Ramos (cell line): ENCODE data around the gene TTLL5.

Source experiments
- in situ Hi-C: fragments of 300-500 bp; cut with MboI; formaldehyde crosslinking; loops from one replicate; pipeline ENCODE4 v1.14.3; 2022; ENCODE audit warnings: low sequenced_read_pairs; ENCODE audit not compliant: unreplicated experiment

The TTLL5 gene

DNA sequence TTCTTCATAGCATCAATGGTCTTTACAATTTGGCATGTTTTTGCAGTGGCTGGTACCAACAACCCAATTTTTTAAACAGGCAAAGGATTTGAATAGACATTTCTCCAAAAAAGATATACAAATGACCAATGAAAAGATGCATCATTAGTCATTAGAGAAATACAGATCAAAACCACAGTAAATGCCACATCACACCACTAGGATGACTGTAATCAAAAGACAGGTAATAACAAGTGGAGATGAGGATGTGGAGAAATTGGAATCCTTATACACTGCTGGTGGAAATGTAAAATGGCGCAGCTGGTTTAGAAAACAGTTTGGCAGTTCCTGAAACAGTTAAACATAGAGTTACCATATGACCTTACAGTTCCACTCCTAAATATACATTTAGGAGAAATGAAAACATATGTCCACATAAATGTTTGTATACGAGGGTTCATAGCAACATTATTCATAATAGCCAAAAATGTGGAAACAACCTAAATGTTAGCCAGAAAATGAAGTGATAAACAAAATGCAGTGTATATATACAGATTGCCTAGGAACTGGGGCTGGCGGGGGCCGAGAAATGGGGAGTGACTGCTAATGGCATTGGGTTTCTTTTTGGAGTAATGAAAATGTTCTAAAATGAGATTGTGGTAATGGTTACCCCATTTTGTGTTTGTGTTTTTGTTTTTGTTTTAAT is 265.5 kb downstream of the TTLL5 start:
- in situ Hi-C loops, result no loop called here

DNA sequence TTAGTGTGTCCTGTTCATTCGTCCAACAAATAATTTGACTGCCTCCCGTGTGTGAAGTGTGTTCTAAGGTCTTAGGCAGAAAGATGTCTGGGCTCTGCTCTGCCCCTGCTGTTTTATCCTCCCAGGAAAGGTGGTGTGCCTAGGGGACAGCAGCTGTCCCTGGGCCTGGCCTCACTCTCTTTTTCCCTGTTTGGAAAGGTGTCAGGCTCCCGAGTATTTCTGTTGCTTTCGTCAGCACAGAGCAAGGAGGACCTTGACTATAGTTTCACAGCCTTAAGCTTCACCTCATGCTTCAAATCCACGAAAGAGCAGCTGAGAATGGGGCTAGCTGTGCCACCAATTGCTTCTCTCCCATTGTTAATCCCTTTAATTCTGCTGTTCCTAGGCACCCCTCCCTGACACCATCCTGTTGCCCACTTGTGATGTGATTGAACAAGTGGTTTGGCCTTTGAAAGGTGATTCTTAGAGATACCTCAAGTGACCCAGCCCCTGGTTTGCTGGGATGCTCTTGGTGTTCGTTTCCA is 266.6 kb downstream of the TTLL5 start:
- in situ Hi-C loops, result no loop called here

DNA sequence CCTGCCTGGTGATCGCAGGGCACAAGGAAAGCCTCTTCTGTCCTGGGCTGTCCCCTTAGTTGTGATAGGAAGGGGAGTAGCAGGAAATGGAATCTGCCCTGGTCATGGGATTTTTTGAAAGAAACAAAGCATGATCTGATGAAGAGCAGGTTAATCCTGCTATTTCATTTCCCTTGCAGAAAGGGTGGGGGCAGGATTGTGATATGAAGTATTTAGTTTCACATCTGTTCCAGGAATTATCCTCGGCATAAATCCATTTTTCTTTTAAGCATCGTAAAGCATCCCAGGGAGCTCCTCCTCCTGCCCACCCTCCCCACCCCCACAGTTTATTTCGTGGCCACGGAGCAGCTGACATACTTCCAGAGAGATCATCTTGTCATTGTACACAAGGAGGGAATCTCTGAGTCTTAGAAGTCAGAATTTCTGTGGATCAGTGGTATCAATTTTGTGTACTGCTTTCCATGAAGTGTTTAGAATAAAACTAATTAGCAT is 267.7 kb downstream of the TTLL5 start:
- in situ Hi-C loops, result no loop called here

DNA sequence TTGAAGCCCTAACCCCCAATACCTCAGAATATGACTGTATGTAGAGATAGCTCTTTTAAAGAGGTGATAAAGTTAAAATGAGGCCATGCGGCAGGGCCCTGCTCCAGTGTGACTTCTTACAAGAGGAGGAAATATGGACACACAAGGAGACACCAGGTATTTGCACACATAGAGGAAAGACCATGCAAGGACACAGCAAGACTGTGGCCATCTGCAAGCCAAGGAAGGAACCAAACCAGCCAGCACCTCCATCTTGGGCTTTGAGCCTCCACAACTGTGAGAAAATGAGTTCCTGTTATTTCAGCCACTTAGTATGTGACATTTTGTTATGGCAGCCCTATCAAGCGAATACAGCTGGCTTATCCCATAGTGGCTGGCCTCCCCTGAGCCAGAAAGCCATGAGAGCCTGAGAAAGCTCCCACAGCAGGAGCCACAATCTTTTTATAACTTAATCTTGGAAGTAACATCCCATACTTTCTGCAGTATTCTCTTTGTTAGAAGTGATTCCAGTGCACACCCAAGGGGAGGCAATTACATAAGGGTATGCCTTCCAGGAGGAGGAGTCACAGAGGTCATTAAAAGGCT is 272.8 kb downstream of the TTLL5 start:
- in situ Hi-C loops, result no loop called here

DNA sequence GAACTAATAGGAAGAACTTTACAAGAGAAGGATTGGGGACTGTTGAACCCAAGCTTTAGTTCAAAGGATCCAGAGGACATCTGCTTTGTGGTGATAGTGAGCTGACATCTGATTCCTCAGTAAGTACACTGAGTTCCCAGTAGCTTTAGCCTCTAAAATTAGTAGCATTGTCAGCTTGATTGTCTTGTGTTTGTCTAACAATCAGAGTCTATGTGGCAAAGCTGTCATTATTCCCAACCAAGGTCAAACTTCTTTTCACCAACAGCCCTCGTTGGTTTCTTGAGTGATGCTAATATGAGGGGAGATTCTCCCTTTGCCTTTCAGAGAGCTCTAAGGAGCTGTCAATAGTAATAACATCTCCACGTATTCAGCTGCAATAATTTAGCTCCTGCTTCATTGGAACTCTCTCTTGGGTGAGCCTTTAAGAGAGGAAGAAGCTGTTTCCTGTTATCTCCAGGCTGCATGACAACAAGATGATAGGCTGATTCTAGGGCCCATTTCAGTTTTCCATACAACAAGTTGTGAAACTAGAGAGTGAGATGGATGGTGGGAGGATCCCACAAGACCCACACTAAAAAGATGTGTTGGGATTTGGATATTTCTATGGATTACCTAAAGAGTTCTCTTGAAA is 274.1 kb downstream of the TTLL5 start:
- in situ Hi-C loops, result no loop called here

DNA sequence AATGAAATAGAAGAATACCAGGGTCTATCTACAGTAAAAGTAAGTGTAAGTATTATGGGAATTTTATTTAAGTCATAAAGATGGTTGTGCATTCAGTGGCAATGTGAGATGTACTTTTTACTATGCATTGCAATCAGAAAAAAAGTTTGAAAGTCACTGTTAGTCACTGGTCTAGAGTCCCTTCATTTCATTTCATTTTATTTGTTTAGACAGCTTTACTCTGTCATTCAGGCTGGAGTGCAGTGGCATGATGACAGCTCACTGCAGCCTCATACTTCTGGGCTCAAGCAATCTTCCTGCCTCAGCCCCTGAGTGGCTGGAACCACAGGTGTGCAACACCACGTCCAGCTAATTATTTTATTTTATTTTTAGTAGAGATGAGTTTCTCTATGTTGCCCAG is 278.2 kb downstream of the TTLL5 start:
- in situ Hi-C loops, result no loop called here

DNA sequence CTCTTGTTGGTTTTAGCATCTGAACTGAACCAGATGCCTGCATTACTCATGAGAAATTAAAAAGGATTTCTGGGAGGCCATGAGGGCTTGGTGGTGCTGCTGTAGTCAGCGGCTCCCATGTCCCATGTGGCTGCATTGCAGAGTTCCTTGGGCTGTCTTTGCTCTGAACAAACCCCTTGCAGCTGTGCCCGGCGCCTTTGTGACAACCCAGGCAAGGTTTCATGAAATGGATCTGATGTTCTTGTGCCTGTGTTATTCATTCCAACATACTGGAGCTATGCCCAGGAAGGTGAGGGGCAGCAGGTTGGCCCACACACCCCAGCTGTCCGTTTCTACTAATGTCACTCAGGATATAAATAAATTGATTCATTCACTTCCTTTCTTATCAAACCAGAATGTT is 280.0 kb downstream of the TTLL5 start:
- in situ Hi-C loops, result no loop called here

DNA sequence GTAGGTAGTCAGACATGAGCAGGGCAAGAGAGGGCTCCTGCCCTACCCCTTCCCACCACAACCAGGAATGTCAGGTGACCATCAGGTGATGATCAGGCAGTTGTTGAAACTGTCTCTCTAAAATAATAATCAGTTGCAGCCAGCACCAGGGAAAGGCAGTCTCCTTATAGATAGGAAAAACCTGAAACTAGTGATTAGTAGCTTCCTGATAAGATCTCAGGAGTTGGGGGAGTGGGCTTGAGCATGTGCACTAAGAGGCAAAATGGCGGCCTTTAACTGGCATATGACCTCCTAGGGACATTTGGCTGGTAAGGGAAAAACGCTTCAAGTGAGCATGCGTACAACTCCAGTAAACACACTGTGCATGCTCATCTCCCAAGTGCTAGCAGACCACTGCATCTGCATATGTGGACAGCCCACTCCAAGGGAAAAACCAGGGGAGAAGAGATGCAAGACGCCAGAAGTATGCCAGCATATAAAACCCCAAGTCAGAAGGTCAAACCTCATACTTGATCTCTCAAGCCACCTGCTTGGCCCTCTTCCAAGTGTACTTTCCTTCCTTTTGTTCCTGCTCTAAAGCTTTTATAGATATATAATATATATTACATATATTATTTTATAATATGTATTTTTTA is 283.7 kb downstream of the TTLL5 start:
- in situ Hi-C loops, result no loop called here

DNA sequence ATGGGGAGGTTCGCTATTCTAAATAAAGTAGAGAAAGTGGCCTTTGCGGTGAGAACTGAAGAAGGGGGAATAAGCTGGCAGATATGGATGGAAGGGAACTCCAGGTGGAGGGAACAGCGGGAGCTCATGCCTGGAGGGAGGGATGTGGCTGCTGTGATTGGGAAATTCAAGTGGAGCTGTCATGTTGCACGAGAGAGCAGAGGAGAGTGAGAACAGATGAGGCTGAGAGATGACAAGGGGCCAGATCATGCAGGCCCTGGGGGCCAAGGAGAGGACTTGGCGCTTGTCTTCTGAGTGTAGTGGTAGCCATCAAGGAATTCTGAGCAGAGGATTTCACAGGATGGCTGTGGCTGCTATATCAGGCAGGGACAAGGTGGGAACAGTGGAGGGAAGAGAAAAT is 285.7 kb downstream of the TTLL5 start:
- in situ Hi-C loops, result no loop called here

DNA sequence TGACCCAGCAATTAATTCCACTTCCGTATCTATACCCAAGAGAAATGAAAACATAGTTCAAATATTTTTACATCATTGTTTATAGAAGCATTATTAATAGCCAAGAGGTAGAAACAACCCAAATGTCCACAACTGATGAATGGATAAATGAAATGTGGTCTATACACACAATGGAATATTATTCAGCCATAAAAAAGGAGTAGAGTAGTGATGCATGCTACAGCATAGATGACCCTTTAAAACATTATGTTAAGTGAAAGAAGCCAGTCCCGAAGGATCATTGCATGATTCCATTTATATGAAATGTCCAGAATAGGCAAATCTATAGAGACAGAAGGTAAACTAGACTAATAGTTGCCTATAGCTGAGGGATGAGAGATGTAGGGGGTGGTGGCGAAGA is 291.4 kb downstream of the TTLL5 start:
- in situ Hi-C loops, result no loop called here

DNA sequence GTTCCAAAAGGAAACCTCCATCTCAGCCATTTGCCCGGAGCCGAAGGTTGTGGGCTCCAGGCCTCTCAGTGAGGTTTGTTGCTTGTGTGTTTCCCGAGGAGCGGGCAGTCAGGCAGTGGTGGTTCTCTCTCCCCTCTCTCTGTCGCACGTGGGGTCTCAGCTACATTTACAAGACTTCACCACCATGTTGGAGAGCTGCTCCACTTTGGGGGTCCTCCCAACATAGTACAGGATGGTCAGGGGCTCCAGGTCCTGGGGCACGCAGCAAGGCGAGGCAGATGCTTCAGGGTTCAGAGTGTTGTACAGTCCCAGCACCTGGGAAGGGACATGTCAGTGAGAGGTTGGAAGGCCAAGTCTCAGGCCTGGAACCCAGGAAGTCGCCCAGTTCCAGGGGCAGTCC is 298.0 kb downstream of the TTLL5 start:
- in situ Hi-C loops, result no loop called here

DNA sequence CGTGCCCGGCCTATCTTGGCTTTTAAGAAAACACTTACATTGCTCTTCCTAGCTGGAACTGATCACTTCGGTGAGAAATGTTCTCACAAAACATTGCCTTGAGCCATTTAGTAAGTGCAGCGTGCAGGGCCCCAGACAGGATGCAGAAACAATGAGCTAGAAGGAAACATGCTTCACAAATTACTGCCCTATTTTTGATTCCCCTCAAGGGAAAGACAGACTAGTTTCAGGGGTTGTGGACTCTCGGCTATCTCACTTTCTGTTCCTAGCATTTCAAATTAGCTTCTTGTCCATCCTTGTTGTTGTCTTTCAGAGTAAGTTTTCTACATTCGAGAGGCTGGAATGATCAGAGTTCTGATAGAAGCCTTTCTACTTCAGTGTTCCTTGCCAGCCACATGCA is 299.2 kb downstream of the TTLL5 start:
- in situ Hi-C loops, result no loop called here

DNA sequence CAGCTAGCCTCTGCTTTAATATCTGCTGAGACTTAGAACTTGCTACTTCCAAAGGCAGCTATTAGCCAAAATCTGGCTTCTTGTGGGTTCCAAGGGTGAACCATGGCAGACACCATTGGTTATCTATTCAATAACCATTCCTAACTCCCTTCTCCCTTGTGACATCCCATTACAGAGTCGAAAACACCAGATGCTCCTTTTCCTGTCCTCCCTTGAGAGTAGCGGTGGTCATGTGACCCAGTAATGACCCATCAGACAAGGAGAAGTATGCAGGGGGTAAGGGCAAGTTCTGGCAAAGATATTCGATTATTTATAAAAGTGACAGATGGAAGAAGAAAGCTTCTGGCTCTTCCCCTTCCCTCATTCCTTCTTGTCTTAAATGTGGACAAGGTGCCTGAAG is 300.6 kb downstream of the TTLL5 start:
- in situ Hi-C loops, result no loop called here

DNA sequence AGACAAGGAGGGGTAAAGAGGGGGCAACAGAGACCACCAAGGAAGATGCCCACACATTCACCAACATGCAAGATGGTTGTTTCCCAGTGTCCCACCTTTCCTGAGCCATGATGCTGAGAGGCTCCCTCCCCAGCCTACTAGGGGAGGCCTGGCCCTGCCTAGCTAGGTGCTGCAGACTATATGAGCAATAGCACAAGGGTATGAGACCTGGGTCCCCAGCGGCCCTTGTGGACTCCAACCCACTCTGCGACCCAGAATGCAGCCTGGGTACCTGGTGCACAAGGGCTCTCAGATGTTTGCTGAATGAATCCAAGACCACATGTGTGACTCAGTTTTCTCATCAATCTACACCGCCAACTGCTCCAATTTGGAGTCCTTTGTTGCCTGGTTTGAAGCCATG is 306.8 kb downstream of the TTLL5 start:
- in situ Hi-C loops, result no loop called here

DNA sequence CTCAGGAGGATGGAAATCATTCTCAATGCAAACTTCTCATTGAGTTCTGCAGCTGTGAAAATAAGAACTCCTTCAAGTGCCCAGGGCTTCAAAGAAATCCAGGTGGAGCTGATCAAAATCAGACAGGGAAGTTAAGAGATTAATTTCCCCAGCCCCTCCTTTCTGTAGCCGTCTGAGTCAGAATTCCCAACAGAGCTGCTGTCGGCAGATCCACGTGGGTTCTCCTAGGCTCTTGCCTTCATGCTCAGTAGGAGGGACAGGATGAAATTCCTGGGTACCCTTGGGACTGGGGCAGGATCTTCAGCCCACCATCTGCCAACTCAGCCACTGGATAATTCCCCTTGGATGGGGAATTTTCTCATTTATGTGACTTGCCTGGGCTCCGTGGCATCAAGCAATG is 307.4 kb downstream of the TTLL5 start:
- in situ Hi-C loops, result no loop called here

DNA sequence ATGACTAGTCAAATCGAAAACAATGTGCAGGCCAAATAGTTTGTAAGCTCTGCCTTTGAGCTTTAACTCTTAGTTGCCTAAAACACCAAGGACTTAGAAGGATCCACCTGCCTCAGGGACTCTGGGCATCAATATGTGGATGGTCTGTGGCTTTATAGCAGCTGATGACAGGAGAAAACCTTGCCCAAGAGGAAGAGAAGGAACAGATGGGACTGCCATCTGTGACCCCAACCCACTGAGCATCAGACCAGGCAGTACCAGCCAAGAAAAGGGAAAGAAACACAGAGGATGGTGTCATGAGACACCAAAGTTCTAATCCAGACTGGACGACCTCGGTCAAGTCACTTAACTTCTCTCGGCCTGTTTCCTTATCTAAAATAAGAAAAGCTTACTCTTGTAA is 308.1 kb downstream of the TTLL5 start:
- in situ Hi-C loops, result no loop called here

DNA sequence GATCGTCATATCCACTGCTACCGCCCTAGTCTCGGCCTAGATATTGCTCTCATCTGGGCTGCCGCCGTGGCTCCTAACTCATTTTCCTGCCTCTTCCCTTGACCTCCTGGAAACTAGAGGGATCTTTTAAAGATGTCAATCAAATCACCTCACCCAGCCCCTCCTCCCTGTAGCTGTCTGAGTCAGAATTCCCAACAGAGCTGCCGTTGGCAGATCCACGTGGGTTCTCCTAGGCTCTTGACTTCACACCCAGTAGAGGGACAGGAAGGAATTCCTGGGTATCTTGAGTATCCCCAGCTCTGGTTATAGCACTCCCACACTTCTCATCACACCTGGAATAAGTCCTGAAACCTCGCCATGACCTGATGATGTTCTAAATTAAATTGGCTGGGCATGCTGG is 308.8 kb downstream of the TTLL5 start:
- in situ Hi-C loops, result no loop called here

DNA sequence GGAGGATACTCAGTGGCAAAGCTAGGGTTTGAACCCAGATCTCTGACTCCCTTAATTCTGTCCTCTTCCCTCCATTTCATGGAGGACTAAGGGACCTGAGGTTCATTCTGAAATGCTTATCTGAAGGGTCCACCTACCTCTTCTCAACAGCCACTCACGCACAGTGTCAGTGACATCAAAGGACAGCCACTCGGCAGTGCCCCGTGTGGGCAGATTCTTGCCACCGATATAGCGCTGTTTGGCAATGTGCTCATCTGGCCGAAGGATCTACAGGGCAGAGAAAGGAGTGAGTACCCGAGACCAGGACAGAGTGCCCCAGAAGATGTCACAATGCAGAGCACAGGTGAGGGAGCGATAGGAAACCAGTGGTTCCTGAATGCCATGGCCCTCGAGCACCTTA is 309.9 kb downstream of the TTLL5 start:
- in situ Hi-C loops, result no loop called here

DNA sequence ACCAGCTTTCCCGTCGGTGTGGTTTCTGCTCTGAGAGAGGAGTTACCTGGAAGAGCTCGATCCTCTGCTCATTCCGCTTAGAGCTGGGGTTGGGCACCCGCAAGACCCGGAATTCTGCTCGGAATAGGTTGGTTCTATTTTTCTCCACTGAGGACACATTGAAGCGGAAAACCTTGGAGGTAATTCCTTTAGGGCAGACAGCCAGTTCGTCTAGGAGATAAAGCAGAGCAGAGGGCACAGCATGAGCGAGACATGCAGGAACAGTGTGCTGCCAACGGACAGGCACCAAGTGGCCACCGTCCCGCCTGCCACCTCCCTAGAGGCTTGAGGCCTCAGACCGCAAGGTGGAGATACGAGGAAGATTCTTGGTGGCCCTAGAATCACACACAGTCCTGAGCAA is 310.5 kb downstream of the TTLL5 start:
- in situ Hi-C loops, result no loop called here

DNA sequence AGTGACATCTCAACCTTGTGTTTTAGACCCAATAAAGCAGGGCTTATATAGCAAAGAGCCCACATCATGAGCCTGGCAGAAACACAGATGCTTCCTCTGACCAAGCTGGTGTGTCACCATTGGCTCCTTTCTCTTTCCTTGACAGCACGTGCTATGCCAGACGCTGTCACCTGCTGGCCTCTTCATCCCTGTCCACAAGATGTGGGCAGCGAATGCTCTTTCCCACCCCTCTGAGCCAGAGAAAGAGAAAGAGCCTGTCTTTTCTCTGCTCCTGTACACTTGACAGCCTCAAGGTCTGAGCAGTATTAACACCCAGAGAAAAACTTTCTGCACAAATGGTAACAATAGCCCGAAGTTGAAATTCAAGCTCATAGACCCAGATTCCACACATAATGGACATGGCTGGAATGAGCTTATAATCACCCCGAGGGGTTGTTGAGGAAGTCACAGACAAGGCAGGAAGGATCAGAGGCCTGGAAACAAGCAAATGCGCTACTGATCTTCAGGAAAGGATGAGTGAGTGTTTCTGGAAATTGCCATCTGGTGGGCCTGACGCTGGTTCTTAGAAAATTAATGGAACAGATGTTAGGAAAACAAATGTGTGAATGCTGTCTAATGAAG is 311.9 kb downstream of the TTLL5 start:
- in situ Hi-C loops, result no loop called here
